Kidney (tissue), 14 donors: ENCODE measurements around the gene KRT75. TPM values are rescaled to one million over a fixed set of nuclear protein-coding genes. Genes with fewer than 3 reads are reported as not detected.

Experiments used
- DNase-seq, 5 donors: peaks; one replicate each; pipeline ENCODE4 v3.0.0-alpha.2; 2013 to 2020
- FAIRE-seq: peaks from 2 replicates; lab custom pipeline; 2012; peaks lifted over from hg19 to GRCh38; lab: Jason Lieb, UNC
- H3K27ac ChIP-seq, 2 donors: one replicate each; pipeline ENCODE4 v1.7.0; 2013; ENCODE audit warnings: low read depth in 2 of 2, low read length in 2 of 2, inconsistent platforms in 1 of 2
- H3K27me3 ChIP-seq: one replicate; pipeline ENCODE4 v1.7.1; 2013; ENCODE audit warnings: low read length, inconsistent platforms; ENCODE audit not compliant: control insufficient read depth, insufficient read depth
- H3K36me3 ChIP-seq, 3 donors: one replicate each; pipeline versions ENCODE4 v1.7.0 to v1.7.1; 2013; ENCODE audit warnings: low read length in 3 of 3, control low read depth in 1 of 3, inconsistent platforms in 1 of 3; ENCODE audit not compliant: insufficient read depth in 3 of 3, control insufficient read depth in 2 of 3
- H3K4me1 ChIP-seq, 3 donors: one replicate each; pipeline versions ENCODE4 v1.7.0 to v1.7.1; 2013; ENCODE audit warnings: low read length in 3 of 3, inconsistent platforms in 1 of 3, low read depth in 1 of 3; ENCODE audit not compliant: control insufficient read depth in 2 of 3, insufficient read depth in 2 of 3
- H3K4me3 ChIP-seq, 3 donors: one replicate each; pipeline versions ENCODE4 v1.7.0 to v1.8.1; 2013; ENCODE audit warnings: low read length in 3 of 3, control low read depth in 1 of 3, inconsistent platforms in 1 of 3
- H3K9ac ChIP-seq, 3 donors: one replicate each; pipeline versions ENCODE4 v1.7.0 to v1.7.1; 2013; ENCODE audit warnings: low read length in 3 of 3, control low read depth in 1 of 3, inconsistent platforms in 1 of 3
- H3K9me3 ChIP-seq, 3 donors: one replicate each; pipeline versions ENCODE4 v1.7.0 to v1.7.1; 2013; ENCODE audit warnings: low read length in 3 of 3, control low read depth in 1 of 3, inconsistent platforms in 1 of 3; ENCODE audit not compliant: control insufficient read depth in 2 of 3, insufficient read depth in 1 of 3
- intact Hi-C: fragments of 100-400 bp; cut with DNase I; formaldehyde crosslinking; loops from one replicate; pipeline ENCODE4 v1.11.1; 2022
- polyA plus RNA-seq: library from polyadenylated mRNA; stranded (reverse); fragments of 350-450 nt; fragmentation: Illumina TruSeq; extraction: RNeasy Lipid Tissue Mini Kit (QIAGEN cat#74804); gene quantifications from one replicate; pipeline ENCODE4 v1.2.3, GENCODE V29; 2014; ENCODE audit warnings: low read depth, low replicate concordance; ENCODE audit not compliant: insufficient read depth
- total RNA-seq: library from RNA; stranded (reverse); fragmentation: NEBNext Ultra II Directional; extraction: Animal tissue kit (Norgen Biotek cat#: 25700); gene quantifications from one replicate; pipeline ENCODE4 v1.2.1, GENCODE V29; 2021
- TF ChIP-seq, protein P1 (sequence below): IDR thresholded peaks from 3 replicates; pipeline ENCODE4 v1.5.1; 2012; ENCODE audit warnings: mild to moderate bottlenecking, moderate library complexity, borderline replicate concordance; ENCODE audit not compliant: insufficient read depth; ENCODE audit errors: extremely low read depth
- donor health status: control.
- donor health status: control.
- donor health status: control.
- donor health status: control.
- donor health status: control.
- donor health status: DM: yes; HTN: yes; CAD: no.
- donor health status: Normal renal cell carcinoma (clear cell type).

KRT75 gene
- total and polyA plus RNA-seq, 2 donors from 2014 or later = not detected

DNA sequence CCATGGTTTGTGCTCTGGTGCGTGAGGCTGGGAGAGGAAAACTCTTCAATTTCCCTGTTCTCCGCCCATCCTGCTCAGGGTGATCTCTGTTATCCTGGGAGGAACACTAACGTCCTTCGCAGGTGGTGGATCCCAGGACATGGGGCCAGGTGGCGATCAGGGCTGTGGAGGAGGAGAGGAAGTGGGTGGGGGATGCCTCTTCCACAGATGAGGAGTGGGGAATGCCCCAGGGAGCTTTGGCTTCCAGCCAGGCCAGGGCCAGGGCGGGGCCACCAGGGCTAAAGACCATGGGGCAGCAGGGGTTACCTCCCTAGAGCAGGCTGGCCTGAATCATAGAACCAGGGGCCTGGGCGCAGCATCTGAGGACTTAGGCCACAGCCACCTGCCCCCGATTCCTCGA lies 3.3 kb upstream of the KRT75 start:
- Histone ChIP-seq H3K4me1 (no peaks in the 10 kb centered on the region), H3K9ac (no peak overlapping the region), H3K27me3 (no peaks in the 10 kb centered on the region), H3K27ac (no peak overlapping the region), H3K4me3 (no peak overlapping the region), H3K36me3 (no peaks in the 10 kb centered on the region), H3K9me3 (no peaks in the 10 kb centered on the region)
- FAIRE-seq (no peak), DNase-seq (no peak)
- intact Hi-C loops = no loop called here
- TF ChIP-seq, protein P1, sequence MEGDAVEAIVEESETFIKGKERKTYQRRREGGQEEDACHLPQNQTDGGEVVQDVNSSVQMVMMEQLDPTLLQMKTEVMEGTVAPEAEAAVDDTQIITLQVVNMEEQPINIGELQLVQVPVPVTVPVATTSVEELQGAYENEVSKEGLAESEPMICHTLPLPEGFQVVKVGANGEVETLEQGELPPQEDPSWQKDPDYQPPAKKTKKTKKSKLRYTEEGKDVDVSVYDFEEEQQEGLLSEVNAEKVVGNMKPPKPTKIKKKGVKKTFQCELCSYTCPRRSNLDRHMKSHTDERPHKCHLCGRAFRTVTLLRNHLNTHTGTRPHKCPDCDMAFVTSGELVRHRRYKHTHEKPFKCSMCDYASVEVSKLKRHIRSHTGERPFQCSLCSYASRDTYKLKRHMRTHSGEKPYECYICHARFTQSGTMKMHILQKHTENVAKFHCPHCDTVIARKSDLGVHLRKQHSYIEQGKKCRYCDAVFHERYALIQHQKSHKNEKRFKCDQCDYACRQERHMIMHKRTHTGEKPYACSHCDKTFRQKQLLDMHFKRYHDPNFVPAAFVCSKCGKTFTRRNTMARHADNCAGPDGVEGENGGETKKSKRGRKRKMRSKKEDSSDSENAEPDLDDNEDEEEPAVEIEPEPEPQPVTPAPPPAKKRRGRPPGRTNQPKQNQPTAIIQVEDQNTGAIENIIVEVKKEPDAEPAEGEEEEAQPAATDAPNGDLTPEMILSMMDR = no peak

DNA sequence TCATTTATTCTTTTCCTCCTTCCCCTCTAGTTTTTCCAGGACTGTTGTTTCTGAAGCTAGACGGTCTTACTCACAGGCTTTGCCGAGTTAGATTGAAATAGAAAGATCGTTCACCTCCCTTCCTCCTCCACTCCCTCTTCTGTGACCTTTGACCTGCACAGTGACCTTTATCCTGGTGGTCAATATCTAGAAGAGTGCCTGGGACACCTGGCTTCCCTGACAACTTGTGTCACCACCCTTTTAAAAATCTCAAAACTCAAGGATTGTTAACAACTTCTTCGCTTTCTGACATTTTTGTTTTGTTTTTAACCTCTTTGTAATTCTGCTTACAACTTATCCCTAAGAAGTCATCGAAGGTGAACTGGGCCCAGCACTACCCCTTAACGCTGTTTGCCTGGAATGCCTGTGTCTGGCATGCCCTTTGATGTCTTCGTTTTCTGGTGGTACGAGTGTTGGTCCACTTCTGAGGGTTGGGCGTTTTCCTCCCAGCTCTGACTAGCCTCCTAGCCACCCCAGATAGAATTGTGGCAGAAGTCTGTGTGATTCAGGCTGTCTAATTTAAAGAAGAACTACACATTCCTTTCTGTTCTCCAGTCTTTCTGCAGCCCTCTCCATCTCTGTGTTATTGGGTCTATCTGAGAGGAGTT lies 2.8 kb upstream of the KRT75 start:
- intact Hi-C loops = no loop called here
- Histone ChIP-seq H3K9ac (no peak overlapping the region), H3K27me3 (no peaks in the 10 kb centered on the region), H3K9me3 (no peaks in the 10 kb centered on the region), H3K4me1 (no peaks in the 10 kb centered on the region), H3K4me3 (no peak overlapping the region), H3K27ac (no peak overlapping the region), H3K36me3 (no peaks in the 10 kb centered on the region)
- FAIRE-seq (no peak), DNase-seq (no peak)
- TF ChIP-seq, protein P1 = no peak

GRCh38 chr12:52436000-52436827 lies 2.0 kb upstream of the KRT75 start:
- no peak overlapping the region for H3K4me3 ChIP-seq
- intact Hi-C loops = no loop called here
- DNase-seq (no peak), FAIRE-seq (no peak)
- no peaks in the 10 kb centered on the region for H3K27me3 ChIP-seq
- no peak overlapping the region for H3K9ac ChIP-seq
- H3K27ac ChIP-seq = no peak overlapping the region
- H3K4me1 ChIP-seq = no peaks in the 10 kb centered on the region
- no peaks in the 10 kb centered on the region for H3K9me3 ChIP-seq
- H3K36me3 ChIP-seq = no peaks in the 10 kb centered on the region
- TF ChIP-seq, protein P1 = no peak
